AG09309 (cell line): ENCODE results near the gene SSU72.
"Not testable (repeated sequence)": the region's sequence is repeated elsewhere in the genome, so short reads cannot be mapped to it uniquely, and the experiment has no call there.

Experiments
- DNase-seq: peaks from one replicate; pipeline ENCODE4 v3.0.0-alpha.2; 2010; ENCODE audit warnings: low read depth
- H3K4me3 ChIP-seq: 2 replicates; pipeline ENCODE4 v1.5.1; 2011; ENCODE audit warnings: mild to moderate bottlenecking, low read depth, low read length, moderate library complexity; ENCODE audit not compliant: control insufficient read depth
- TF ChIP-seq, protein P1 (sequence below): IDR thresholded peaks from 2 replicates; pipeline ENCODE4 v1.5.1; 2011; ENCODE audit warnings: mild to moderate bottlenecking, low read depth, low read length, inconsistent platforms; ENCODE audit not compliant: insufficient read depth, control insufficient read depth; ENCODE audit errors: missing control alignments

Gene SSU72

DNA sequence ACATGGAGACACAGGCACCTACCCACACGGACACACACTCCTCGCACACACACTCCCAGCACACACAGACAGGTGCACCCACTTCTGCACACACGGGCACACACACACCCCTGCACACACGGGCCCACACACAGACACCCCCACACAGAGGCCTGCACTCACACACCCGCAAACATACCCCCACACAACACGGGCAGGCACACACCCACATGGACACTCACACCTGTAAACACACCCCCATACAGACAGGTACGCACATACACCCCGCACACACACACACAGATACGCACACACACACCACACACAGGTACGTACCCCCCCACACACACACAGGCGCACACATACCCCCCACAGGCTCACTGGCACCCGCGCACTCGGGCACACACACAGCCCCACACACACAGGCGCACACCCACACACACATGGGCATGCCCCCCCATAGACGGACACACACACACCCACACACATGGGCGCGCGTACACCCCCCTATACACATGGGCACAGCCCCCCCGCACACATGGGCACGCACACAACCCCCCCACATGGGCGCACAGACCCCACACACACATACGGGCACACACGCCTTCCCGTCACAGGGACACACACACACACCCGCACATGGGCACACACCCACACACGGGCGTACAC lies 56.6 kb downstream of the SSU72 start:
- no peak overlapping the region for H3K4me3 ChIP-seq
- DNase-seq: no peak
- TF ChIP-seq, protein P1, sequence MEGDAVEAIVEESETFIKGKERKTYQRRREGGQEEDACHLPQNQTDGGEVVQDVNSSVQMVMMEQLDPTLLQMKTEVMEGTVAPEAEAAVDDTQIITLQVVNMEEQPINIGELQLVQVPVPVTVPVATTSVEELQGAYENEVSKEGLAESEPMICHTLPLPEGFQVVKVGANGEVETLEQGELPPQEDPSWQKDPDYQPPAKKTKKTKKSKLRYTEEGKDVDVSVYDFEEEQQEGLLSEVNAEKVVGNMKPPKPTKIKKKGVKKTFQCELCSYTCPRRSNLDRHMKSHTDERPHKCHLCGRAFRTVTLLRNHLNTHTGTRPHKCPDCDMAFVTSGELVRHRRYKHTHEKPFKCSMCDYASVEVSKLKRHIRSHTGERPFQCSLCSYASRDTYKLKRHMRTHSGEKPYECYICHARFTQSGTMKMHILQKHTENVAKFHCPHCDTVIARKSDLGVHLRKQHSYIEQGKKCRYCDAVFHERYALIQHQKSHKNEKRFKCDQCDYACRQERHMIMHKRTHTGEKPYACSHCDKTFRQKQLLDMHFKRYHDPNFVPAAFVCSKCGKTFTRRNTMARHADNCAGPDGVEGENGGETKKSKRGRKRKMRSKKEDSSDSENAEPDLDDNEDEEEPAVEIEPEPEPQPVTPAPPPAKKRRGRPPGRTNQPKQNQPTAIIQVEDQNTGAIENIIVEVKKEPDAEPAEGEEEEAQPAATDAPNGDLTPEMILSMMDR: no peak

DNA sequence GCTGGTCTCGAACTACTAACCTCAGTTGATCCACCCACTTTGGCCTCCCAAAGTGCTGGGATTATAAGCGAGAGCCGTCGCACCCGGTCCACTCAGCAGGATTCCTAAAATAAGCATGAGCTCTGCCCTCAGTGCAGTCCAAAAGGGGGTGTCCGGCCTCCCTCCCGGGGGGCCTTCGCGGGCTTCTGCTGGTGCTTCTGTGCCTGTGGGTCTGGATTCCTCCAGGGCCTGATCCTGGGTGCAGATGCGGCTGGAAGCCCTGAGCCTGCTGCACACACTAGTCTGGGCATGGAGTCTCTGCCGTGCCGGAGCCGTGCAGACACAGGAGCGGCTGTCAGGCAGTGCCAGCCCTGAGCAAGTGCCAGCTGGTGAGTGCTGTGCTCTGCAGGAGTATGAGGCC lies 57.7 kb downstream of the SSU72 start:
- not testable (repeated sequence) for H3K4me3 ChIP-seq, DNase-seq

DNA sequence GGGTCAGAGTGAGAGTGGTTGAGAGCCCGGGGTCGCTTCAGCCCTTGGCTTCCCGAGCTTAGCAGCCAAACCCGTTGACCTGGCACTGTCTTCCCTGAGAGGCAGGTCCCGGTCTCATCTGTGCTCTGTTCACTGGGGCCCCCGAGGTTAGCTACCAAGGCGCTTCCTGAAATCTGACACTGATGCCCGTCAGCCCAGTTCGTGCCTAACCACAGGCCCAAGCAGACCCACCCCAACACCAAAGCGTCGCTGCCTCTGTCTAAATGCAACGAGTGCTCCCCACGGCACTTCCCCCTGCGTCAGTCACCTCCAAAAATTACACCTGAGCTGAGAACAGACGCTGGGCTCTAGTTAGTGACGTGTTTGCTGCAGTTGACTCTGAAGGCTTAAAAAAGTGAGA lies 60.3 kb downstream of the SSU72 start:
- DNase-seq, H3K4me3 ChIP-seq: not testable (repeated sequence)

DNA sequence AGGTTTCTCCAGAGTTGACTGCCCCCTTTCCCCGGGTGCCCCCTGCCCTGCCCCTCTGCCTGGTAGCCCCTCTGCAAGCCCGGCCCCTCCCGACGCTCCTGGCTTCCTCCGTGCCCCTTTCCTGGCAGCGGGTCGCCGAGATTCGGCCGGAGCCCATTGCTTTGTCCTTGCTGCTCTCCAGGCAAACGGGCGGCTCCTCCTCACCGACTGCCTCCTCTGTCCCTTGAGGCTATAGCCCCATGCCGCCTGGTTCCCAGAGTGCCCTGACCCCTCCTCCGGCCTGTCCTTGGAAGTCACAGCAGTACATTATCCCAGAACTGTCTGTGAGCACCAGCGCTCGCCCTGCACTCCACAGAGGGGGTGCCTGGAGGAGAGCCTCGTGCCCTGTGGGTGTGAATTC lies 61.0 kb downstream of the SSU72 start:
- H3K4me3 ChIP-seq: peak overlapping the region; percentile 28
- DNase-seq: not testable (repeated sequence)

DNA sequence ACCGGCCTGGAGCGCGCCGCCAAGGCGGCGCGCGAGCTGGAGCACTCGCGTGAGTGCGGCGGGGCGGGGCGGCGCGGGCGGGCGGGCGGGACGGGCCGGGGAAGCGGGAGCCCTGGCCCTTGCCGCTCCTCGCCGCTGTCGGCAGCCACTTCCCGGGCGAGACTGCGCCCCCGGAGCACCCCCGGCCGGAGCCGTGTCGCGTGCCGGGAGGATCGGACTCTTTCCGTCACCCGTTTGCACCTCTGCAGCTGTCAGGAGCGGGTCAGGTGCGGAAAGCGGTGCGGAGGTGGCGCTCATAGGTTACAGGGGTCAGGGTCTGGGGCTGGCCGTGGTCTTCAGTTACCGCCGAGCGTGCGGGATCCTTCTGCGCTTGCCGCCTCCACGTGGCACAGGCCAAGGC lies 62.2 kb downstream of the SSU72 start:
- DNase-seq: not testable (repeated sequence)
- H3K4me3 ChIP-seq: peak overlapping the region; percentile 85

DNA sequence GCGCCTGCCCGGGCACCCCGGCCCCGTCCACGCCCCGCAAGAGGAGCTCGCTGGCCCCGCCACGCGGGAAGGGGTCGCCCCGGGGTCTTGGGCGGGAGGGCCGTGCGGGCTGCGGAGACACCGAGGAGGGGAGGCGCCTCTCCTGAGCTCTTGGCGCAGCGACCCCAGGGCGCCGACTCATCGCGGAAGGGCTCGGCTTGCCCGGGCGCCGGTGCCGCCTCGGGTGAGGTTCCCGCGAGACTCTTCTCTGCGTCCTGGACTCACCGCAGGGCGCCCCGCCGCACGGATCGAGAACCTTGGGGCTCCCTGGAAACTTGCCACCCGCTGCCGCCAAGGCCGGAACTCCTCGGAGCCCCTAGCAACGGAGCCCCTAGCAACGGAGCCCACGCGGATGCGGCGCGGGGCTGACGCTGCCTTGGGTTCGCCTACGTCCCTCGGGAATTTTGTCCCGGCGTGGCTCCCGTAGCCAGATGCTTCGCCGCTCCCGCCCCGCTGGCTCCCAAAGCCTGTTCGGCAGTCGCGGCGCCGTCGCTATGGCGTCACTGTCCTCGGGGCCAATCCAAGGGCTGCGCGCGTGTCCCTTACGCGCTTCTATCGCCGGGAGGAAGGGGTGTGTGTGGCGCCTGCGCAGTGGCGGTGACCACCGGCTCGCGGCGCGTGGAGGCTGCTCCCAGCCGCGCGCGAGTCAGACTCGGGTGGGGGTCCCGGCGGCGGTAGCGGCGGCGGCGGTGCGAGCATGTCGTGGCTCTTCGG lies 63.0 kb downstream of the SSU72 start, which contains the start of gene ATAD3A:
Gene ATAD3A, plus strand, starts transcription at position 630 of the 753 bp plus-strand sequence. Its CDS starts 107 bp downstream, at position 737.
- H3K4me3 ChIP-seq: peak within 1 kb of the TSS; percentile 85
- peak; percentile 83 for DNase-seq
- TF ChIP-seq, protein P1: no peak

DNA sequence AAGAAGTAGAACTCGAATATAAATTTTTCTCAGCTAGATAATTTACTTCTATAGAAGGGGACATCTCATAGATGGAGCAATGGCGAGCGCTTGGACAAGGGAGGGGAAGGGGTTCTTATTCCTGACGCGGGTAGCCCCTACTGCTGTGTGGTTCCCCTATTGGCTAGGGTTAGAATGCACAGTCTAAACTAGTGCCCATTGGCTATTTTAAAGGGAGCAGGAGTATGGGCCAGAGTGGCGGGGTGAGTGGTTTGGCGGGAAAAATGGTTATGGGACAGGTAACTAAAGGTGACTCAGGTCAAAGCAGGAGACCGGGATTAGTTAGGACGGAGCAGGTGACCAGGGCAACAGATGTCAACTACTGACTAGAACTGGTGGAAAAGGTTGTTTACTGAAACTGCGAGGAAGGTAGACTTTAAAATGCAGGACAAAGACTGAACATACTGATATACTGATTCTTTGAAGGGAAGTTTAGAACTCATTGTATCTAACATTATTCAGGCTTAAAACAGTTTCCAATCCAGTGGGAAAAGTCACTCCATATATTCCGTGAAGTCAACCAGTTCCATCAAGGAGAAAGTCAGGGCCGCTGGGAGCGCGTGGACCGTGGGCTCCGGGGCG lies 63.6 kb downstream of the SSU72 start:
- H3K4me3 ChIP-seq: peak overlapping the region; percentile 85
- TF ChIP-seq, protein P1: peak; percentile 2
- DNase-seq: no peak

DNA sequence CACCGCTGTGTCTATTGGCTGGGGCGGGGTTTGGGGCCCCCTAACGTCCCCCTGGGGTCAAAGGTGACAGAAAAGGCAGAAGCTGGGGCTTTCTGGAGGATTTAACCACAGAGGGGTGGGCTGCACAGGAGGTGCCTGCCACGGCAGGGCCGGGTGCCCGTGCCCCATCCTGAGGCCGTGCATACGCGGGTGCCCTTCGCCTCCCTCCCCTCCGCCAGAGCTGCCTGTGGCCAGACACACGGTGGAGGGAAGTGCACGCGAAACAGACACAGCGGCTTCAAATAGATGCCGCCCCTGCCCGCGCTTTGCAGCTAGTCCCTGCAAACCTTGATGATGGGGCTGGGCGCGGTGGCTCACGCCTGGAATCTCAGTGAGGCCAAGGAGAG lies 65.2 kb downstream of the SSU72 start:
- not testable (repeated sequence) for H3K4me3 ChIP-seq, DNase-seq

DNA sequence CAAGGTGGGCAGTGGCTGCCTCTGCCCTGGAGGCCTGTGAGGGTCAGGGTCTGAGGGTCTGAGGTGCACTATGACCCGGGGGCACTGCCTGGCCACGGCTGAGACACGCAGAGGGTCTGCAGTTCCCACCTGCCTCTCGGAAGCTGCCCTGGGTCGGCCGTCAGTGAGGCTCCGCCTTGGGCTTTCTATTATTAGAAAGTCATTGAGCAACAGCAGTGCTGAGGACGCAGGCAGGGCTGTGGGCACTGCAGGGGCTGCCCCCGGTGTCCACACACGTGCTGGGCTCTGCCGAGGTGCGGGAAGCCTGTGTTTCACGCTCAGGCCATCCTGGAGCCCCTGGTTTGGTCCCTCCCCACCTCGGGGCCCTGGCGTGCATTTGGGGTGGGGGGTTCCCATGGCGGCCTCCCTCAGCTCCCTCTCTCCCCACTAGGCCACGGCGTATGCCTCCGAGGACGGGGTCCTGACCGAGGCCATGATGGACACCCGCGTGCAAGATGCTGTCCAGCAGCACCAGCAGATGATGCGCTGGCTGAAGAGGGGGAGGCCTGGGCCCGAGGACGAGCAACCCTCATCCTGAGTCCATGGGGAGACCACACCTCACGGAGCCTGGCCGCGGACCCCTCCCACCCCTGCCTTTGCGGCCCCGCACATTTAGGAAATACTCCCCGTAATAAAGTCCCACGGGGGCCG lies 65.7 kb downstream of the SSU72 start:
- H3K4me3 ChIP-seq, DNase-seq: not testable (repeated sequence)

DNA sequence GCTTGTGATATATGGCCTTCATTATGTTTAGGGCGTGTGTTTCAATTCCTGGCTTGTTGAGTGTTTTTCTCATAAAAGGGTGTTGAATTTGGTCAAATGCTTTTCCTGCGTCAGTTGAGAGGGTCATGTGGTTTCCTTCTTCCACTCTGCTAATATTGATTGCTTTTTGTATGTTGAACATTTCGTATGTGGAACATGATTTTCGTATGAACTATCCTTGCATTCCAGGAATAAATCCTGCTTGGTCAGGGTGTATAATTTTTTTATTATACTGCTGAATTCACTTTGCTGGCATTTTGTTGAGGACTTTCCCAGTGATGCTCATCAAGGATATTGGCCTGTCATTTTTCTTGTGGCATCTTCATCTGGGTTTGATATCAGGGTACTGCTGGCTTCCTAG lies 67.4 kb downstream of the SSU72 start:
- TF ChIP-seq, protein P1: no peak
- no peak for DNase-seq
- no peak overlapping the region for H3K4me3 ChIP-seq

DNA sequence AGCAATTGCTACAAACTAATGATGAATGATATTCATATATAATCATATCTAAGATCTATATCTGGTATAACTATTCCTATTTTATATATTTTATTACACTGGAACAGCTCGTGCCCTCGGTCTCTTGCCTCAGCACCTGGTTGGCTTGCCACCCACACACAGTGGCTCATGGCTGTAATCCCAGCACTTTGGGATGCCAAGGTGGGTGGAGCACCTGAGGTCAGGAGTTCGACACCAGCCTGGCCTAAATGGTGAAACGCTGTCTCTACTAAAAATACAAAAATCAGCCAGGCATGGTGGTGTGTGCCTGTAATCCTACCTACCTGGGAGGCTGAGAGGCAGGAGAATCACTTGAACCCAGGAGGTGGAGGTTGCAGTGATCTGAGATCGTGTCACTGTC lies 68.9 kb downstream of the SSU72 start:
- not testable (repeated sequence) for DNase-seq, H3K4me3 ChIP-seq
